CD4-positive, alpha-beta memory T cell (primary cell): ENCODE data around the gene BCAS1. TPM values are rescaled to one million over a fixed set of nuclear protein-coding genes. Genes with fewer than 3 reads are reported as not detected.
A peak's percentile ranks its signal among the peaks of the same experiment; 100 is the strongest.

Experiments used
- CTCF ChIA-PET: fragments of 350-600 bp; sonication (Branson Sonifier 250); formaldehyde crosslinking; loops from one replicate; lab custom pipeline; 2021; ENCODE audit warnings: inconsistent platforms; ENCODE audit not compliant: partially characterized antibody; lab: Charles Lee
- POLR2A ChIA-PET: fragments of 350-600 bp; sonication (Branson Sonifier 250); formaldehyde crosslinking; loops from one replicate; lab custom pipeline; 2021; ENCODE audit not compliant: partially characterized antibody; lab: Charles Lee
- DNase-seq, 5 donors: peaks; one replicate each; pipeline versions ENCODE4 v3.0.0 to v3.0.0-alpha.2; 2020 to 2022; ENCODE audit warnings: mixed read lengths in 1 of 5
- H3K27ac ChIP-seq: one replicate; pipeline ENCODE4 v1.7.0; 2013; ENCODE audit warnings: low read depth, low read length
- H3K27me3 ChIP-seq: 2 replicates; pipeline ENCODE4 v1.7.0; 2013; ENCODE audit warnings: mild to moderate bottlenecking, low read length, moderate library complexity; ENCODE audit not compliant: insufficient read depth
- H3K36me3 ChIP-seq: 2 replicates; pipeline ENCODE4 v1.7.0; 2013; ENCODE audit warnings: mild to moderate bottlenecking, low read length, moderate library complexity; ENCODE audit not compliant: insufficient read depth
- H3K4me1 ChIP-seq: 2 replicates; pipeline ENCODE4 v1.7.0; 2013; ENCODE audit warnings: mild to moderate bottlenecking, low read length, moderate library complexity; ENCODE audit not compliant: insufficient read depth
- H3K4me3 ChIP-seq, 2 donors: one replicate each; pipeline ENCODE4 v1.7.0; 2013; ENCODE audit warnings: low read length in 2 of 2, mild to moderate bottlenecking in 1 of 2
- H3K9me3 ChIP-seq, 2 donors: one replicate each; pipeline ENCODE4 v1.7.0; 2013; ENCODE audit warnings: low read length in 2 of 2, control low read depth in 1 of 2; ENCODE audit not compliant: control insufficient read depth in 1 of 2
- H3K27ac Mint-ChIP-seq, 7 donors: one replicate each; pipeline ENCODE4 v1.8.0; 2020 to 2021; ENCODE audit warnings: mixed read lengths in 7 of 7, mild to moderate bottlenecking in 6 of 7, inconsistent platforms in 3 of 7, moderate library complexity in 3 of 7
- H3K27me3 Mint-ChIP-seq, 2 donors: one replicate each; pipeline ENCODE4 v1.8.0; 2020 to 2021; ENCODE audit warnings: mixed read lengths in 2 of 2
- H3K36me3 Mint-ChIP-seq, 2 donors: one replicate each; pipeline ENCODE4 v1.8.0; 2020 to 2021; ENCODE audit warnings: mixed read lengths in 2 of 2, inconsistent platforms in 1 of 2, mild to moderate bottlenecking in 1 of 2
- H3K4me1 Mint-ChIP-seq, 4 donors: one replicate each; pipeline ENCODE4 v1.8.0; 2020 to 2021; ENCODE audit warnings: mixed read lengths in 4 of 4, mild to moderate bottlenecking in 1 of 4
- H3K4me3 Mint-ChIP-seq, 8 donors: one replicate each; pipeline ENCODE4 v1.8.0; 2020 to 2021; ENCODE audit warnings: mixed read lengths in 8 of 8, mild to moderate bottlenecking in 7 of 8, moderate library complexity in 6 of 8, inconsistent platforms in 3 of 8
- H3K9me3 Mint-ChIP-seq, 8 donors: one replicate each; pipeline ENCODE4 v1.8.0; 2020 to 2021; ENCODE audit warnings: mixed read lengths in 8 of 8, mild to moderate bottlenecking in 5 of 8, inconsistent platforms in 3 of 8, moderate library complexity in 1 of 8
- intact Hi-C: fragments of 100-400 bp; cut with micrococcal nuclease; formaldehyde crosslinking; loops from one replicate; pipeline ENCODE4 v1.15.1; 2023
- polyA plus RNA-seq, 2 donors: library from polyadenylated mRNA; unstranded; fragments of 300-500 nt; fragmentation: Illumina TruSeq; gene quantifications; one replicate each; pipeline ENCODE4 v1.2.3, GENCODE V29; 2021
- total RNA-seq, 2 experiments: library from RNA; stranded (reverse); gene quantifications; one replicate each; pipeline ENCODE4 v1.2.3, GENCODE V29; 2021

Gene BCAS1
- total and polyA plus RNA-seq, 4 experiments from 2014 or later, result 0.17 to 0.32 (median 0.25) TPM; not detected in 1

- Histone ChIP-seq H3K27ac (no peak overlapping the region), H3K4me1 (no peaks in the 10 kb centered on the region), H3K36me3 (no peaks in the 10 kb centered on the region), H3K9me3 (peaks cover 0 to 16% of the 10 kb centered on the region in 2 donors), H3K4me3 (no peak overlapping the region), H3K27me3 (no peaks in the 10 kb centered on the region)
- Mint-ChIP-seq H3K27ac (no peak overlapping the region), H3K36me3 (peaks cover 5 to 6% of the 10 kb centered on the region in 2 donors), H3K27me3 (peaks cover 14 to 23% of the 10 kb centered on the region in 2 donors), H3K9me3 (peaks cover 3 to 40% (median 34%) of the 10 kb centered on the region in 8 donors), H3K4me1 (no peaks in the 10 kb centered on the region), H3K4me3 (no peak overlapping the region)
- ChIA-PET POLR2A (no interaction called here), CTCF (no interaction called here)
- no peak for DNase-seq
- intact Hi-C loops, result no loop called here
These were observed 69.5 kb downstream of the BCAS1 start for GRCh38 chr20:54000914-54001313.

- Histone ChIP-seq H3K4me3 (no peak overlapping the region), H3K4me1 (no peaks in the 10 kb centered on the region), H3K27ac (no peak overlapping the region), H3K36me3 (no peaks in the 10 kb centered on the region), H3K27me3 (no peaks in the 10 kb centered on the region), H3K9me3 (peaks cover 0 to 16% of the 10 kb centered on the region in 2 donors)
- no peak overlapping the region for H3K27ac Mint-ChIP-seq
- ChIA-PET CTCF (no interaction called here), POLR2A (no interaction called here)
- H3K36me3 Mint-ChIP-seq, result peaks cover 5 to 6% of the 10 kb centered on the region in 2 donors
- H3K4me3 Mint-ChIP-seq, result peak overlapping the region in 1 of 8 donors; percentile 26
- DNase-seq, result no peak
- peaks cover 15 to 20% of the 10 kb centered on the region in 2 donors for H3K27me3 Mint-ChIP-seq
- intact Hi-C loops, result no loop called here
- H3K9me3 Mint-ChIP-seq, result peaks cover 3 to 40% (median 34%) of the 10 kb centered on the region in 8 donors
- H3K4me1 Mint-ChIP-seq, result no peaks in the 10 kb centered on the region
These were observed 70.1 kb downstream of the BCAS1 start for GRCh38 chr20:54000262-54000661.

- Mint-ChIP-seq H3K4me1 (no peaks in the 10 kb centered on the region), H3K9me3 (peaks cover 3 to 40% (median 34%) of the 10 kb centered on the region in 8 donors), H3K27ac (no peak overlapping the region), H3K4me3 (no peak overlapping the region), H3K27me3 (peaks cover 15 to 17% of the 10 kb centered on the region in 2 donors), H3K36me3 (peaks cover 5 to 6% of the 10 kb centered on the region in 2 donors)
- POLR2A ChIA-PET, result no interaction called here
- Histone ChIP-seq H3K4me1 (no peaks in the 10 kb centered on the region), H3K27ac (no peak overlapping the region), H3K9me3 (peaks cover 0 to 16% of the 10 kb centered on the region in 2 donors), H3K27me3 (no peaks in the 10 kb centered on the region), H3K4me3 (no peak overlapping the region), H3K36me3 (no peaks in the 10 kb centered on the region)
- no peak for DNase-seq
- CTCF ChIA-PET, result no interaction called here
- intact Hi-C loops, result no loop called here
These were observed 71.3 kb downstream of the BCAS1 start for GRCh38 chr20:53999077-53999476.

- DNase-seq, result no peak
- no peak overlapping the region for H3K4me3 Mint-ChIP-seq
- H3K4me3 ChIP-seq, result no peak overlapping the region
- no peaks in the 10 kb centered on the region for H3K27me3 ChIP-seq
- H3K9me3 ChIP-seq, result peaks cover 0 to 11% of the 10 kb centered on the region in 2 donors
- H3K9me3 Mint-ChIP-seq, result peaks cover under 1 to 31% (median 26%) of the 10 kb centered on the region in 8 donors
- intact Hi-C loops, result no loop called here
- H3K36me3 Mint-ChIP-seq, result peaks cover 1 to 5% of the 10 kb centered on the region in 2 donors
- peaks cover 15 to 21% of the 10 kb centered on the region in 2 donors for H3K27me3 Mint-ChIP-seq
- H3K36me3 ChIP-seq, result no peaks in the 10 kb centered on the region
- no peak overlapping the region for H3K27ac ChIP-seq
- H3K4me1 Mint-ChIP-seq, result peaks cover 1 to 9% (median 5%) of the 10 kb centered on the region in 4 donors
- no peak overlapping the region for H3K27ac Mint-ChIP-seq
- POLR2A ChIA-PET, result no interaction called here
- no peaks in the 10 kb centered on the region for H3K4me1 ChIP-seq
- CTCF ChIA-PET, result no interaction called here
These were observed 73.6 kb downstream of the BCAS1 start for GRCh38 chr20:53996584-53997486.

- peaks cover 1 to 5% of the 10 kb centered on the region in 2 donors for H3K36me3 Mint-ChIP-seq
These were observed 74.4 kb downstream of the BCAS1 start for GRCh38 chr20:53995949-53996348.

GRCh38 chr20:53994088-53994487 is 76.3 kb downstream of the BCAS1 start:
- Histone ChIP-seq H3K4me1 (no peaks in the 10 kb centered on the region), H3K9me3 (no peaks in the 10 kb centered on the region), H3K36me3 (no peaks in the 10 kb centered on the region), H3K4me3 (no peak overlapping the region), H3K27me3 (no peaks in the 10 kb centered on the region), H3K27ac (no peak overlapping the region)
- Mint-ChIP-seq H3K4me1 (peaks cover 1 to 9% (median 5%) of the 10 kb centered on the region in 4 donors), H3K36me3 (no peaks in the 10 kb centered on the region), H3K9me3 (peaks cover 0 to 5% (median 3%) of the 10 kb centered on the region in 8 donors), H3K27ac (no peak overlapping the region), H3K4me3 (no peak overlapping the region), H3K27me3 (peaks cover 20 to 30% of the 10 kb centered on the region in 2 donors)
- intact Hi-C loops, result no loop called here
- ChIA-PET POLR2A (no interaction called here), CTCF (interaction anchor here (0.6 kb wide), 1 partner anchor 84 kb away, joined by 4 read pairs; no protein-coding TSS in a partner anchor)
- DNase-seq, result no peak

More at GRCh38 chr20:53995949-53996348, 74.4 kb downstream of the BCAS1 start:
- Mint-ChIP-seq H3K9me3 (peaks cover 0 to 22% (median 18%) of the 10 kb centered on the region in 8 donors), H3K27me3 (peaks cover 17 to 27% of the 10 kb centered on the region in 2 donors), H3K27ac (no peak overlapping the region), H3K4me3 (no peak overlapping the region), H3K4me1 (peaks cover 1 to 9% (median 5%) of the 10 kb centered on the region in 4 donors)
- Histone ChIP-seq H3K36me3 (no peaks in the 10 kb centered on the region), H3K4me3 (no peak overlapping the region), H3K4me1 (no peaks in the 10 kb centered on the region), H3K9me3 (peaks cover 0 to 2% of the 10 kb centered on the region in 2 donors), H3K27ac (no peak overlapping the region), H3K27me3 (no peaks in the 10 kb centered on the region)
- ChIA-PET POLR2A (no interaction called here), CTCF (no interaction called here)
- no peak for DNase-seq
- intact Hi-C loops, result no loop called here

GRCh38 chr20:53993310-53993709 is 77.1 kb downstream of the BCAS1 start:
- Mint-ChIP-seq H3K27ac (peak overlapping the region in 2 of 7 donors; percentile 14 to 17), H3K9me3 (peaks cover 0 to 5% (median under 1%) of the 10 kb centered on the region in 8 donors), H3K36me3 (no peaks in the 10 kb centered on the region), H3K27me3 (peaks cover 20 to 31% of the 10 kb centered on the region in 2 donors), H3K4me1 (peaks cover 1 to 9% (median 5%) of the 10 kb centered on the region in 4 donors), H3K4me3 (peak overlapping the region in 1 of 8 donors; percentile 21)
- no peaks in the 10 kb centered on the region for H3K4me1 ChIP-seq
- POLR2A ChIA-PET, result no interaction called here
- no peak overlapping the region for H3K4me3 ChIP-seq
- intact Hi-C loops, result no loop called here
- H3K27ac ChIP-seq, result no peak overlapping the region
- no peaks in the 10 kb centered on the region for H3K9me3 ChIP-seq
- CTCF ChIA-PET, result no interaction called here
- H3K36me3 ChIP-seq, result no peaks in the 10 kb centered on the region
- no peaks in the 10 kb centered on the region for H3K27me3 ChIP-seq
- DNase-seq, result no peak
